Measurements from ENCODE around the gene APOBR. TPM values are rescaled to one million over a fixed set of nuclear protein-coding genes. Genes with fewer than 3 reads are reported as not detected.
"Not testable (repeated sequence)": the region's sequence is repeated elsewhere in the genome, so short reads cannot be mapped to it uniquely, and the experiment has no call there.

The APOBR gene
- total RNA-seq, 1 donor from 2014 or later: not detected

DNA sequence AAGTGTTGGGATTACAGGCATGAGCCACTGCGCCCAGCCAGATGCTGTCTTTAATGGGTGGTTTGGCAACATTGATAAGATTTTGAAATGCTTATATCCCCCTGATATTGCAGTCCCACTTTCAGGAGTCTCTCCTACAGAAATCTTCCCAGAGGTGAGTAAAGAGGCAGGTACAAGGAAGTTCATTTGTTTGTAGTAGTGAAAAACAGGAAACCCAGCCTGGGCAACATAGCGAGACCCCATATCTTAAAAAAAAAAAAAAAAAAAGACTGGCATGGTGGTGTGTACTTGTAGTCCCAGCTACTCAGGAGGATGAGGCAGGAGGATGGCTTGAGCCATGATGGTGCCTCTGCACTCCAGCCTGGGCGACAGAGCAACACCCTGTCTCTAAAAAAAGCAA, 50.6 kb downstream of the APOBR start:
- no peak for DNase-seq (ENCODE audit: extremely low spot score, unreplicated experiment)
- peaks cover 23% of the 10 kb centered on the region for H3K27me3 Mint-ChIP-seq (ENCODE audit: unreplicated experiment)
- H3K27ac Mint-ChIP-seq (ENCODE audit: unreplicated experiment): no peak overlapping the region
- H3K4me3 Mint-ChIP-seq (ENCODE audit: unreplicated experiment): no peak overlapping the region
- peaks cover 3% of the 10 kb centered on the region for H3K4me1 Mint-ChIP-seq (ENCODE audit: unreplicated experiment)
- TF ChIP-seq, protein P1, sequence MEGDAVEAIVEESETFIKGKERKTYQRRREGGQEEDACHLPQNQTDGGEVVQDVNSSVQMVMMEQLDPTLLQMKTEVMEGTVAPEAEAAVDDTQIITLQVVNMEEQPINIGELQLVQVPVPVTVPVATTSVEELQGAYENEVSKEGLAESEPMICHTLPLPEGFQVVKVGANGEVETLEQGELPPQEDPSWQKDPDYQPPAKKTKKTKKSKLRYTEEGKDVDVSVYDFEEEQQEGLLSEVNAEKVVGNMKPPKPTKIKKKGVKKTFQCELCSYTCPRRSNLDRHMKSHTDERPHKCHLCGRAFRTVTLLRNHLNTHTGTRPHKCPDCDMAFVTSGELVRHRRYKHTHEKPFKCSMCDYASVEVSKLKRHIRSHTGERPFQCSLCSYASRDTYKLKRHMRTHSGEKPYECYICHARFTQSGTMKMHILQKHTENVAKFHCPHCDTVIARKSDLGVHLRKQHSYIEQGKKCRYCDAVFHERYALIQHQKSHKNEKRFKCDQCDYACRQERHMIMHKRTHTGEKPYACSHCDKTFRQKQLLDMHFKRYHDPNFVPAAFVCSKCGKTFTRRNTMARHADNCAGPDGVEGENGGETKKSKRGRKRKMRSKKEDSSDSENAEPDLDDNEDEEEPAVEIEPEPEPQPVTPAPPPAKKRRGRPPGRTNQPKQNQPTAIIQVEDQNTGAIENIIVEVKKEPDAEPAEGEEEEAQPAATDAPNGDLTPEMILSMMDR (IDR thresholded peaks at IDR 0.05): no peak
- H3K9me3 Mint-ChIP-seq (ENCODE audit: unreplicated experiment): no peaks in the 10 kb centered on the region
- H3K36me3 Mint-ChIP-seq (ENCODE audit: unreplicated experiment): no peaks in the 10 kb centered on the region

GRCh38 chr16:28545964-28546363, 51.5 kb downstream of the APOBR start:
- H3K9me3 Mint-ChIP-seq (ENCODE audit: unreplicated experiment); DNase-seq (ENCODE audit: extremely low spot score, unreplicated experiment); H3K36me3 Mint-ChIP-seq (ENCODE audit: unreplicated experiment); H3K4me3 Mint-ChIP-seq (ENCODE audit: unreplicated experiment); H3K27ac Mint-ChIP-seq (ENCODE audit: unreplicated experiment); H3K4me1 Mint-ChIP-seq (ENCODE audit: unreplicated experiment): not testable (repeated sequence)
- peaks cover 23% of the 10 kb centered on the region for H3K27me3 Mint-ChIP-seq (ENCODE audit: unreplicated experiment)

DNA sequence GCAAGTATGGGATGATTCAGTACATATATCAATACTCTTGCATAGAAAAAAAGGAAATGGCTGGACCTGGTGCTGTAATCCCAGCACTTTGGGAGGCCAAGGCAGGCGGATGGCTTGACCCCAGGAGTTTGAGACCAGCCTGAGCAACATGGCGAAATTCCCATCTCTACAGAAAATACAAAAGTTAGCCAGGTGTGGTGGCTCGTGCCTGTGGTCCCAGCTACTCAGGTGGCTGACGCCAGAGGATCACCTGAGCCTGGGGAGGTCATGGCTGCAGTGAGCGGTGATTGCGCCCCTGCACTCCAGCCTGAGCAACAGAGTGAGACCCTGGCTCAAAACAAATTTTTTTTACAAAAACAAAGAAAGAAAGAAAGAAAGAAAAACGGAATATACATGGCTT, 52.2 kb downstream of the APOBR start:
- no peak for DNase-seq (ENCODE audit: extremely low spot score, unreplicated experiment)
- Mint-ChIP-seq H3K4me3 (ENCODE audit: unreplicated experiment) (no peak overlapping the region), H3K27me3 (ENCODE audit: unreplicated experiment) (peaks cover 23% of the 10 kb centered on the region), H3K9me3 (ENCODE audit: unreplicated experiment) (no peaks in the 10 kb centered on the region), H3K36me3 (ENCODE audit: unreplicated experiment) (no peaks in the 10 kb centered on the region), H3K27ac (ENCODE audit: unreplicated experiment) (no peak overlapping the region), H3K4me1 (ENCODE audit: unreplicated experiment) (peaks cover 3% of the 10 kb centered on the region)
- TF ChIP-seq, protein P1 (IDR thresholded peaks at IDR 0.05): no peak

GRCh38 chr16:28548306-28548802, 53.9 kb downstream of the APOBR start:
- Mint-ChIP-seq H3K9me3 (ENCODE audit: unreplicated experiment) (no peaks in the 10 kb centered on the region), H3K36me3 (ENCODE audit: unreplicated experiment) (no peaks in the 10 kb centered on the region), H3K27me3 (ENCODE audit: unreplicated experiment) (peaks cover 17% of the 10 kb centered on the region), H3K27ac (ENCODE audit: unreplicated experiment) (no peak overlapping the region), H3K4me1 (ENCODE audit: unreplicated experiment) (peaks cover 3% of the 10 kb centered on the region), H3K4me3 (ENCODE audit: unreplicated experiment) (no peak overlapping the region)
- TF ChIP-seq, protein P1 (IDR thresholded peaks at IDR 0.05): no peak
- no peak for DNase-seq (ENCODE audit: extremely low spot score, unreplicated experiment)

Other genes with a start within 250 kb of the APOBR start
- 4.9 and 5.0 TPM in 2 replicates for gene SBK1, start 202.1 kb upstream of the APOBR start, total RNA-seq
- 5.2 and 7.0 TPM in 2 replicates for gene NPIPB6, start 131.1 kb upstream of the APOBR start, total RNA-seq
- 103 and 106 TPM in 2 replicates for gene EIF3CL, start 90.8 kb upstream of the APOBR start, total RNA-seq
- gene NPIPB7, start 22.3 kb upstream of the APOBR start, total RNA-seq: 0.78 TPM in 1 of 2 replicates, not detected in the other
- gene CLN3, start 2.6 kb upstream of the APOBR start, total RNA-seq: 39.4 and 50.7 TPM in 2 replicates
- gene IL27, start 12.2 kb downstream of the APOBR start, total RNA-seq: not detected in 2 replicates
- gene NUPR1, start 44.3 kb downstream of the APOBR start, total RNA-seq: 124 and 138 TPM in 2 replicates
- gene SGF29, start 59.3 kb downstream of the APOBR start, total RNA-seq: 20.4 and 29.7 TPM in 2 replicates
- 0.51 TPM in 1 of 2 replicates, not detected in the other for gene SULT1A2, start 102.4 kb downstream of the APOBR start, total RNA-seq
- gene SULT1A1, start 115.4 kb downstream of the APOBR start, total RNA-seq: 10.4 and 11.4 TPM in 2 replicates
- not detected in 2 replicates for gene NPIPB8, start 143.4 kb downstream of the APOBR start, total RNA-seq
- 950 and 1,034 TPM in 2 replicates for gene EIF3C, start 216.8 kb downstream of the APOBR start, total RNA-seq

Data from osteocyte (in vitro differentiated cells).